ENCODE measurements around the gene AFMID.

The AFMID gene

DNA sequence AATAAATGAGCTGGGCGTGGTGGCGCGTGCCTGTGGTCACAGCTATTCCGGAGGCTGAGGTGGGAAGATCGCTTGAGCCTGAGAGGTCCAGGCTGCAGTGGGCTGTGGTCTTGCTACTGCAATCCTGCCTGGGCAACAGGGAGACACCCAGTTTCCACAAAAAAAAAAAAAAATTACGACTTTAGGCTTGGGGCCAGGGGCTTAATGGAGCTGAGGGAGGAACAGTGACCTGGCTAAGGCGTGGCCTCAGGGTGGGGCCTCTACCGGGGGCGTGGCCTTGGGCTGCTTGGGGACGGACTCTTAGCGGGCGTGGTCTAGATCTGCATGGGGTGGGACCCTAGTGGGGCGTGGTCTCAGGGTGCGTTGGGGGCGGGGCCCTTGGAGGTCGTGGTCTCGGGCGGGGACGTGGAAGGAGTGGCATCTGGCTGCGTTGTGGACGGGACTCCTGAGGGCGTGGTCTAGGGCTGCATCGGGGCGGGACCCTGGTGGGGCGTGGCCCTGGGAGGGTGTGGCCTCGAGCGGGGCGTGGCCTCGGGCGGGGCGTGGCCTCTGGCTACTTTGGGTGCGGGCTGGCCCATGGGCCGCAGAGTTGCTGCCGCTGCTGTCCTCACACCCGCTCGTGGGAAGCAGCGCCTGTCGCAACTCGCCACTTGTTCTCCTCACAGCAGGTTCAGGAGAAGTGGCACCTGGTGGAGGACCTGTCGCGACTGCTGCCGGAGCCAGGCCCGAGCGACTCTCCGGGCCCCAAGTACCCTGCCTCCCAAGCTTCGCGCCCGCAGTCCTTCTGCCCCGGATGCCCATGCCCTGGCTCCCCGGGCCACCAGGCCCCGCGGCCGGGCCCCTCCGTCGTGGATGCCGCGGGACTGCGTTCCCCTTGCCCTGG lies 46.8 kb upstream of the AFMID start:
- H3K27me3 ChIP-seq (ENCODE audit: insufficient read depth, low read length, poor library complexity, severe bottlenecking) = no peaks in the 10 kb centered on the region
- H3K9me3 ChIP-seq (ENCODE audit: insufficient read depth, low read depth, low read length) = no peaks in the 10 kb centered on the region
- no peak overlapping the region for H3K4me2 ChIP-seq (ENCODE audit: low read depth, low read length, poor library complexity, severe bottlenecking)
- TF ChIP-seq CTCF (conservative IDR thresholded peaks at IDR 0.05; ENCODE audit: low read length) = no peak
- peaks cover 3% of the 10 kb centered on the region; the same call in 1 of the 2 replicates for H3F3A ChIP-seq (ENCODE audit: low read depth)
- no peak overlapping the region for H3K4me3 ChIP-seq (ENCODE audit: low read length, poor library complexity, severe bottlenecking)
- H3K9me2 ChIP-seq (replicated peaks; ENCODE audit: low read depth, low read length) = no peaks in the 10 kb centered on the region
- peaks cover 12% of the 10 kb centered on the region; the same call in 1 of the 2 replicates for H3K36me3 ChIP-seq (ENCODE audit: insufficient read depth, low read length)
- peaks cover 9% of the 10 kb centered on the region; the same call in 1 of the 2 replicates for H3K79me2 ChIP-seq (ENCODE audit: insufficient read depth, low read length)
- no peaks in the 10 kb centered on the region for H3K4me1 ChIP-seq (ENCODE audit: insufficient read depth, low read length, poor library complexity, severe bottlenecking)
- peaks cover 35% of the 10 kb centered on the region for H4K20me1 ChIP-seq (ENCODE audit: insufficient read depth, low read length, poor library complexity, severe bottlenecking)
- no peak overlapping the region for H3K9ac ChIP-seq (ENCODE audit: low read depth, low read length, poor library complexity, severe bottlenecking)
- no peak overlapping the region for H2AFZ ChIP-seq (ENCODE audit: low read length)

- H3K4me1 ChIP-seq (ENCODE audit: insufficient read depth, low read length, poor library complexity, severe bottlenecking) = no peaks in the 10 kb centered on the region
- no peaks in the 10 kb centered on the region for H3K9me2 ChIP-seq (replicated peaks; ENCODE audit: low read depth, low read length)
- H3K36me3 ChIP-seq (ENCODE audit: insufficient read depth, low read length) = peaks cover 2% of the 10 kb centered on the region; the same call in 1 of the 2 replicates
- no peak overlapping the region for H3K4me2 ChIP-seq (ENCODE audit: low read depth, low read length, poor library complexity, severe bottlenecking)
- peaks cover 26% of the 10 kb centered on the region for H4K20me1 ChIP-seq (ENCODE audit: insufficient read depth, low read length, poor library complexity, severe bottlenecking)
- peaks cover 3% of the 10 kb centered on the region; the same call in 1 of the 2 replicates for H3F3A ChIP-seq (ENCODE audit: low read depth)
- H3K27me3 ChIP-seq (ENCODE audit: insufficient read depth, low read length, poor library complexity, severe bottlenecking) = no peaks in the 10 kb centered on the region
- TF ChIP-seq EZH2phosphoT487 (IDR thresholded peaks at IDR 0.05; ENCODE audit: borderline replicate concordance) (no peak), CTCF (conservative IDR thresholded peaks at IDR 0.05; ENCODE audit: low read length) (no peak)
- H2AFZ ChIP-seq (ENCODE audit: low read length) = no peak overlapping the region
- H3K9ac ChIP-seq (ENCODE audit: low read depth, low read length, poor library complexity, severe bottlenecking) = no peak overlapping the region
- H3K79me2 ChIP-seq (ENCODE audit: insufficient read depth, low read length) = peaks cover under 1% of the 10 kb centered on the region; the same call in 1 of the 2 replicates
- H3K4me3 ChIP-seq (ENCODE audit: low read length, poor library complexity, severe bottlenecking) = no peak overlapping the region
- H3K9me3 ChIP-seq (ENCODE audit: insufficient read depth, low read depth, low read length) = no peaks in the 10 kb centered on the region
These were observed 45.6 kb upstream of the AFMID start for GRCh38 chr17:78141437-78142118.

DNA sequence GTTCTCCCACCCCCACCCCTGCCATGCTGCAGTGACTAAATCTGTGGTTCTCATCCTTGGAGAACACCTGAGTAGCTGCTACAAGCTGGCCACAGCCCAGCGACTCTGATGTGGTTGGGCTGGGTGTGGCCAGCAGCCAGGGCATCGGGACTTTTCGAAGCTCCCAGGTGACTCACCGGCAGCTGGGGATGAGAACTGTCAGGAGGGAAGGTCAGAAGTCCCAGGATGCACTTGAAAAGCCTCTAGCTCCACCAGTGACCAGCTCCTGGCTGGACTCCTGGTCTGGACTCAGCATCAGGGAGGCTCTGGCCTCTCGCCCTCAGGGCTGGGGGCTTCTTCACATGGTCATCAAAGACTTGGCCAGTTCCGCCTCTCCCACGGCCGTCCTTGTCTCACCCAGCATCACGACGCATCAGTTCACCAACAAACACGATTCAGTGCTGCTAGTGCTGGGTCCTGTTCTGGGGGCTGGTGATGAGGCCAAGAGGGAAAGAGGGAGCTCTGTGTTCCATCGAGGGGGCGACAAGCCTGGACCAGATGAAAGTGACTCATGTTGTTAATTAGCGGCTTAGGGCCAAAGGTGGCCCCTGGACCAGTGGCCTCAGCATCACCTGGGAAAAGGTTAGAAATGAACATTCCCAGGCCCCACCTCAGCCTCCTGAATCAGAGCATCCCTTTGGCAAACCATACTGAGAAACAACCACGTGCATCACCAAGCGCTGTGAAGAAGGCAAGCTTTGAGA lies 44.9 kb upstream of the AFMID start:
- Histone ChIP-seq H4K20me1 (ENCODE audit: insufficient read depth, low read length, poor library complexity, severe bottlenecking) (peaks cover 20% of the 10 kb centered on the region), H3F3A (ENCODE audit: low read depth) (peaks cover 3% of the 10 kb centered on the region; the same call in 1 of the 2 replicates), H3K4me1 (ENCODE audit: insufficient read depth, low read length, poor library complexity, severe bottlenecking) (no peaks in the 10 kb centered on the region), H2AFZ (ENCODE audit: low read length) (no peak overlapping the region), H3K4me2 (ENCODE audit: low read depth, low read length, poor library complexity, severe bottlenecking) (no peak overlapping the region), H3K9ac (ENCODE audit: low read depth, low read length, poor library complexity, severe bottlenecking) (no peak overlapping the region), H3K9me3 (ENCODE audit: insufficient read depth, low read depth, low read length) (no peaks in the 10 kb centered on the region), H3K79me2 (ENCODE audit: insufficient read depth, low read length) (no peaks in the 10 kb centered on the region), H3K36me3 (ENCODE audit: insufficient read depth, low read length) (no peaks in the 10 kb centered on the region), H3K27me3 (ENCODE audit: insufficient read depth, low read length, poor library complexity, severe bottlenecking) (no peaks in the 10 kb centered on the region), H3K9me2 (replicated peaks; ENCODE audit: low read depth, low read length) (no peaks in the 10 kb centered on the region), H3K4me3 (ENCODE audit: low read length, poor library complexity, severe bottlenecking) (no peak overlapping the region)
- TF ChIP-seq CTCF (conservative IDR thresholded peaks at IDR 0.05; ENCODE audit: low read length) (no peak), EZH2phosphoT487 (IDR thresholded peaks at IDR 0.05; ENCODE audit: borderline replicate concordance) (no peak)
